SK-N-SH (cell line): ENCODE data around the gene GJD4. TPM values are rescaled to one million over a fixed set of nuclear protein-coding genes. Genes with fewer than 3 reads are reported as not detected.

Experiments used
- CTCF ChIA-PET: fragments of 300-600, 350-600 bp; formaldehyde crosslinking; extraction: SDS; loops from one replicate; lab custom pipeline; 2021; lab: Yijun Ruan, JAX
- POLR2A ChIA-PET: fragments of 350-600 bp; sonication (Branson Sonifier 250); formaldehyde crosslinking; extraction: SDS; loops from one replicate; lab custom pipeline; 2020; ENCODE audit warnings: antibody characterized with exemption, inconsistent platforms; lab: Yijun Ruan, JAX
- DNase-seq: peaks from one replicate; pipeline ENCODE4 v3.0.0; 2012
- H2AFZ ChIP-seq: fragments of 200-600 bp; sonication (generic); 2 replicates; pipeline ENCODE4 v1.8.1; 2016; ENCODE audit warnings: antibody characterized with exemption, mild to moderate bottlenecking, low read depth
- H3F3A ChIP-seq: fragments of 200-600 bp; sonication (generic); replicated peaks from 2 replicates; pipeline ENCODE3; 2016; ENCODE audit warnings: antibody characterized with exemption, mild to moderate bottlenecking; ENCODE audit not compliant: insufficient read depth
- H3K27ac ChIP-seq, 2 experiments: fragments of 200-500 bp in 1 of 2; fragments of 200-600 bp in 1 of 2; sonication (Bioruptor generic) in 1 of 2; sonication (generic), shearing (Covaris generic) in 1 of 2; 2 replicates each; pipeline versions ENCODE4 v1.5.1 to v1.6.1; 2014 to 2016; ENCODE audit warnings: low read depth in 2 of 2, inconsistent platforms in 1 of 2, low read length in 1 of 2, mild to moderate bottlenecking in 1 of 2, mixed read lengths in 1 of 2
- H3K27me3 ChIP-seq: fragments of 200-600 bp; sonication (generic), shearing (Covaris generic); 2 replicates; pipeline ENCODE4 v1.6.1; 2016; ENCODE audit warnings: mixed run types; ENCODE audit not compliant: insufficient read depth
- H3K36me3 ChIP-seq, 2 experiments: fragments of 200-500 bp in 1 of 2; fragments of 200-600 bp in 1 of 2; sonication (Bioruptor generic) in 1 of 2; sonication (generic) in 1 of 2; replicated peaks in 1 of 2; 2 replicates each; pipeline versions ENCODE3 to v1.5.1; 2014 to 2016; ENCODE audit warnings: low read length in 1 of 2, mild to moderate bottlenecking in 1 of 2; ENCODE audit not compliant: insufficient read depth in 2 of 2, control insufficient read depth in 1 of 2
- H3K4me1 ChIP-seq, 2 experiments: fragments of 200-500 bp in 1 of 2; fragments of 200-600 bp in 1 of 2; sonication (Bioruptor generic) in 1 of 2; sonication (generic), shearing (Covaris generic) in 1 of 2; 2 replicates each; pipeline versions ENCODE4 v1.5.1 to v1.6.1; 2014 to 2016; ENCODE audit warnings: low read depth in 1 of 2, low read length in 1 of 2, mixed run types in 1 of 2; ENCODE audit not compliant: insufficient read depth in 2 of 2, control insufficient read depth in 1 of 2
- H3K4me2 ChIP-seq: fragments of 200-600 bp; sonication (generic), shearing (Covaris generic); 2 replicates; pipeline ENCODE4 v1.6.1; 2017; ENCODE audit warnings: mixed run types
- H3K4me3 ChIP-seq, 2 experiments: fragments of 200-500 bp in 1 of 2; fragments of 200-600 bp in 1 of 2; sonication (Bioruptor generic) in 1 of 2; sonication (generic), shearing (Covaris generic) in 1 of 2; 2 replicates each; pipeline versions ENCODE4 v1.5.1 to v1.8.1; 2014 to 2016; ENCODE audit warnings: low read depth in 2 of 2, inconsistent platforms in 1 of 2, low read length in 1 of 2, mild to moderate bottlenecking in 1 of 2, mixed read lengths in 1 of 2, moderate library complexity in 1 of 2
- H3K79me2 ChIP-seq: fragments of 200-600 bp; sonication (generic); 2 replicates; pipeline ENCODE4 v1.8.1; 2017; ENCODE audit warnings: mild to moderate bottlenecking; ENCODE audit not compliant: insufficient read depth
- H3K9ac ChIP-seq: fragments of 200-600 bp; sonication (generic); 2 replicates; pipeline ENCODE4 v1.6.1; 2017; ENCODE audit warnings: mixed run types
- H3K9me2 ChIP-seq: fragments of 200-600 bp; sonication (generic); 2 replicates; pipeline ENCODE4 v1.6.1; 2017; ENCODE audit warnings: mixed run types
- H3K9me3 ChIP-seq: fragments of 200-600 bp; sonication (generic); 2 replicates; pipeline ENCODE4 v1.6.1; 2017; ENCODE audit warnings: mixed run types, mild to moderate bottlenecking, moderate library complexity
- H4K20me1 ChIP-seq: fragments of 200-600 bp; sonication (generic); 2 replicates; pipeline ENCODE4 v1.6.1; 2017; ENCODE audit warnings: mild to moderate bottlenecking, mixed run types; ENCODE audit not compliant: insufficient read depth
- CTCF ChIP-seq: fragments of 200-600 bp; sonication (generic); IDR thresholded peaks from 2 replicates; pipeline ENCODE4 v1.6.1; 2017; ENCODE audit warnings: antibody characterized with exemption, mild to moderate bottlenecking, moderate library complexity
- MEF2A ChIP-seq: IDR thresholded peaks from 2 replicates; pipeline ENCODE4 v1.4.0; 2012; ENCODE audit warnings: low read depth, borderline replicate concordance
- MXI1 ChIP-seq: IDR thresholded peaks from 2 replicates; pipeline ENCODE4 v1.6.1; 2012; ENCODE audit warnings: mild to moderate bottlenecking, low read depth, low read length, improper control_type of control experiment
- POLR2AphosphoS5 ChIP-seq: IDR thresholded peaks from 2 replicates; pipeline ENCODE4 v1.6.1; 2012; ENCODE audit warnings: low read depth, low read length
- RCOR1 ChIP-seq: fragments of 150-350 bp; IDR thresholded peaks from 2 replicates; pipeline ENCODE4 v1.6.1; 2017; ENCODE audit warnings: antibody characterized with exemption, low read length
- REST ChIP-seq: IDR thresholded peaks from 2 replicates; pipeline ENCODE4 v1.6.1; 2012; ENCODE audit warnings: mild to moderate bottlenecking, low read depth, low read length, moderate library complexity
- RFX5 ChIP-seq: IDR thresholded peaks from 2 replicates; pipeline ENCODE4 v1.6.1; 2012; ENCODE audit warnings: mild to moderate bottlenecking, improper control_type of control experiment, low read length
- TEAD4 ChIP-seq: IDR thresholded peaks from 2 replicates; pipeline ENCODE4 v1.4.0; 2012; ENCODE audit warnings: mild to moderate bottlenecking, borderline replicate concordance; ENCODE audit not compliant: insufficient read depth
- USF1 ChIP-seq: IDR thresholded peaks from 2 replicates; pipeline ENCODE4 v1.4.0; 2012; ENCODE audit warnings: low read depth, borderline replicate concordance
- polyA plus RNA-seq, 3 experiments: library from polyadenylated mRNA; depleted of rRNA; stranded (reverse); fragments of >200 nt; gene quantifications; 2 replicates each; pipeline ENCODE4 v1.2.3, GENCODE V29; 2012

GJD4 gene
- polyA plus RNA-seq, 1 of the 3 experiments (the other 2 are of a cell fraction), result not detected

- no peak overlapping the region for H3K27ac ChIP-seq
- H3K27me3 ChIP-seq, result no peaks in the 10 kb centered on the region
- no peaks in the 10 kb centered on the region for H3K9me3 ChIP-seq
- H3K9ac ChIP-seq, result no peak overlapping the region
- no peaks in the 10 kb centered on the region for H3K9me2 ChIP-seq
- H3K4me1 ChIP-seq, result peaks cover 0 to 7% of the 10 kb centered on the region in 2 experiments; a peak in 1 of 4 replicates
- POLR2A ChIA-PET, result no interaction called here
- CTCF ChIA-PET, result interaction anchor here (0.8 to 1.5 kb wide), 2 partner anchors 393 to 1147 kb away, joined by 3 to 6 read pairs; no protein-coding TSS in a partner anchor
- TF ChIP-seq REST (no peak), RCOR1 (no peak), TEAD4 (no peak), POLR2AphosphoS5 (no peak), CTCF (0 out of 2 replicates have a peak, but pooled peaks have one; percentile 12), MEF2A (no peak), USF1 (no peak), MXI1 (no peak), RFX5 (no peak)
- no peak overlapping the region for H2AFZ ChIP-seq
- peaks cover 24% of the 10 kb centered on the region for H3F3A ChIP-seq
- no peaks in the 10 kb centered on the region for H3K79me2 ChIP-seq
- H3K4me2 ChIP-seq, result no peak overlapping the region
- no peaks in the 10 kb centered on the region for H3K36me3 ChIP-seq
- no peaks in the 10 kb centered on the region; the same call in 1 of the 2 replicates for H4K20me1 ChIP-seq
- DNase-seq, result no peak
- no peak overlapping the region for H3K4me3 ChIP-seq
Measured at GRCh38 chr10:35632027-35632426, 26.9 kb downstream of the GJD4 start.
